Neural crest cell (in vitro differentiated cells): Measurements from ENCODE around the gene ZC2HC1B. TPM values are rescaled to one million over a fixed set of nuclear protein-coding genes. Genes with fewer than 3 reads are reported as not detected.

Experiments used
- DNase-seq: peaks from one replicate; pipeline ENCODE4 v3.0.0; 2021; ENCODE audit warnings: low read depth, mixed read lengths, low spot score
- H3K27ac Mint-ChIP-seq: one replicate; pipeline ENCODE4 v1.8.0; 2021; ENCODE audit warnings: mild to moderate bottlenecking, mixed read lengths; ENCODE audit not compliant: unreplicated experiment
- H3K27me3 Mint-ChIP-seq: 2 replicates; pipeline ENCODE4 v1.8.0; 2021; ENCODE audit warnings: low read depth, mild to moderate bottlenecking, mixed read lengths
- H3K36me3 Mint-ChIP-seq: 2 replicates; pipeline ENCODE4 v1.8.0; 2021; ENCODE audit warnings: low read depth, mild to moderate bottlenecking, mixed read lengths
- H3K4me1 Mint-ChIP-seq: 2 replicates; pipeline ENCODE4 v1.8.0; 2021; ENCODE audit warnings: mixed read lengths
- H3K4me3 Mint-ChIP-seq: one replicate; pipeline ENCODE4 v1.8.0; 2021; ENCODE audit warnings: mild to moderate bottlenecking, mixed read lengths
- H3K9me3 Mint-ChIP-seq: 2 replicates; pipeline ENCODE4 v1.8.0; 2021; ENCODE audit warnings: mixed read lengths
- total RNA-seq: library from RNA; stranded (reverse); gene quantifications from 2 replicates; pipeline ENCODE4 v1.2.1, GENCODE V29; 2021
- TF ChIP-seq, protein P1 (sequence below): fragments of 200-600 bp; sonication (generic); conservative IDR thresholded peaks from 2 replicates; pipeline ENCODE4 v1.5.0; 2021; ENCODE audit warnings: antibody characterized with exemption, mild to moderate bottlenecking

Gene ZC2HC1B
- total RNA-seq, 1 donor from 2014 or later = not detected

DNA sequence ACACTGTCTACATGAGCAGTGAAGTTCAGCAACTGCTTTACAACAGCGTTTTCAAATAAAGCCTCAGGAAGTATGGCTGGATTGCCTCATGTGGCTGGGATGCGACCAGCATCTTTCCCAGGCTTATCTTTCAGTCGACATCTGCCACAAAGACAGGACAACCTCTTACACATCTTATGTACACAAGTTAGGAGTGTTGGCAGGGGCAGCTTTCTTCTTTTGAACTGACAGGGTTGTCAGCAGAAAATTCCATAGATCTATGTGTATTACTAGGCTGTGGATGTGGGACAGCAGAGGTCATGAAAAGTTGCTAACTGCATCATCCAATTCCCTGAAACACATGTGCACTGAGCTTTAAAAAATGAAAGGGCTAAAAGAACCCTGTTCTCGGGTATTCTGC, 95.7 kb downstream of the ZC2HC1B start:
- Mint-ChIP-seq H3K4me1 (peaks cover 66% of the 10 kb centered on the region), H3K27ac (no peak overlapping the region), H3K4me3 (peak overlapping the region; percentile 33), H3K36me3 (no peaks in the 10 kb centered on the region), H3K9me3 (no peaks in the 10 kb centered on the region), H3K27me3 (peaks cover 40% of the 10 kb centered on the region)
- TF ChIP-seq, protein P1, sequence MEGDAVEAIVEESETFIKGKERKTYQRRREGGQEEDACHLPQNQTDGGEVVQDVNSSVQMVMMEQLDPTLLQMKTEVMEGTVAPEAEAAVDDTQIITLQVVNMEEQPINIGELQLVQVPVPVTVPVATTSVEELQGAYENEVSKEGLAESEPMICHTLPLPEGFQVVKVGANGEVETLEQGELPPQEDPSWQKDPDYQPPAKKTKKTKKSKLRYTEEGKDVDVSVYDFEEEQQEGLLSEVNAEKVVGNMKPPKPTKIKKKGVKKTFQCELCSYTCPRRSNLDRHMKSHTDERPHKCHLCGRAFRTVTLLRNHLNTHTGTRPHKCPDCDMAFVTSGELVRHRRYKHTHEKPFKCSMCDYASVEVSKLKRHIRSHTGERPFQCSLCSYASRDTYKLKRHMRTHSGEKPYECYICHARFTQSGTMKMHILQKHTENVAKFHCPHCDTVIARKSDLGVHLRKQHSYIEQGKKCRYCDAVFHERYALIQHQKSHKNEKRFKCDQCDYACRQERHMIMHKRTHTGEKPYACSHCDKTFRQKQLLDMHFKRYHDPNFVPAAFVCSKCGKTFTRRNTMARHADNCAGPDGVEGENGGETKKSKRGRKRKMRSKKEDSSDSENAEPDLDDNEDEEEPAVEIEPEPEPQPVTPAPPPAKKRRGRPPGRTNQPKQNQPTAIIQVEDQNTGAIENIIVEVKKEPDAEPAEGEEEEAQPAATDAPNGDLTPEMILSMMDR = no peak
- DNase-seq = no peak

DNA sequence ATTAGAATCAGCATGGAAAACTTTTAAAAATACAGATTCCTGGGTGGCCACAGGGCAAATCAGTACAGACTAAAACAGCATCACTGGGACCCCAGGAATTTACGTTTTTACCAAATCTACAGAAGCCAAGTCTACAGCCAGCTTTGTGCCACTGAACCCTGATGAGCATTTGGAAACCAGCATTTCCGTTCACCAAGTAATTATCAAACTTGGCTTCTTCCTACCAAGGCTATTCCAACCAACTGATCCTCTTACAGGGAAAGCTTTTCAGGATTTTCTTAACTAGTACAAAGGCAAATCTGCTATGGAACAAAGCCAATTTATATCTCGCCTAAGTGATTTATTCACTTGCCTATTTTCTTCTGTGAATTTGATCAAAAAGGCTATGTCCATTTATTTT, 96.8 kb downstream of the ZC2HC1B start:
- TF ChIP-seq, protein P1 = no peak
- H3K4me3 Mint-ChIP-seq = no peak overlapping the region
- H3K36me3 Mint-ChIP-seq = no peaks in the 10 kb centered on the region
- H3K27ac Mint-ChIP-seq = no peak overlapping the region
- no peaks in the 10 kb centered on the region for H3K9me3 Mint-ChIP-seq
- no peak for DNase-seq
- peaks cover 42% of the 10 kb centered on the region for H3K27me3 Mint-ChIP-seq
- peaks cover 77% of the 10 kb centered on the region for H3K4me1 Mint-ChIP-seq

DNA sequence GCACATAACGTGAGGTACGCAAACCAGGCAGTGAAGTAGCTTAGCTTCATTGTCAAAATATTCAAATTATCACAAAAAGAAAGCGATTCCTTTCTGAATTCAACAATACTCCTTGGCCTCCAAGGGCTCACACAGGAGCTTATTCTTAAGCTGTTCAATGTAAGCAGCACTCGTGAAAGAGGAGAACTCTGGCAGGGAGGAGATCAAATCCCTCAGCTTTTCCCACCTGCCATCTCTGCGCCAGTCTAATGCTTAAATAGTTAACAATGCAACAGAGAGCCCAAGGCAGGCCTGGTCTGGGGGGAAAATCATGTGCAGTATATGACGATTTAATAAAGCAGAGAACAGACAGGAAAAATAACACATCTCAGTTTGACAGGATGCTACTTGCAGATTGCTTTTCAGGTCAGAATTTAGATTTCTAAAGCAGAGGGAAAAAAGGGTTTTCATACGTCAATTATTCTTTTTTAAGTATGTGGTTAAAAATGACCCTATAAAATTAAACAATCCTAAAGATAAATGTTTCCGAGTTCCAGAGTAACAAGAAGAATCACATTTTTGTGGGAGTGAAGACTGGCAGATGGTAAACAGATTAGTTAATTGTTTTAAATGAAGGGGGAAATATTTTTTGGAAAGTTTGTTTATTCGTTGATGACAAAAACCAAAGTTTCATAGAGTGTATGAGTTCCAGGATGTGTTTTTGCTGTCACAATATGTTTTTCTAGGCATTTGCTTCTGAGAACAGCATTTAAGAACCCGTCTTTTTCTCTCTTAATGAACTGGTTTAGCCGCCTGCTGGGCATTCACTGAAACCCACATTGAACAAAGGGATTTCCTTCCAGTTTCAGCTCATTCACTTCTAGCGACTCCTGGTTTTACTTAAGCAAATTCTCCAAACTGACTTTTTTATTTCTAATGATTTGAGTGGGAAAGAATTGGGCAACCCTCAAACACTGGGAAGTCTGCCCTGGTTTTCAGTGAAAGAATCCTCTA, 97.9 kb downstream of the ZC2HC1B start:
- DNase-seq = no peak
- peaks cover 81% of the 10 kb centered on the region for H3K4me1 Mint-ChIP-seq
- peak overlapping the region; percentile 52 for H3K4me3 Mint-ChIP-seq
- no peaks in the 10 kb centered on the region for H3K9me3 Mint-ChIP-seq
- no peaks in the 10 kb centered on the region for H3K36me3 Mint-ChIP-seq
- peak overlapping the region; percentile 89 for H3K27ac Mint-ChIP-seq
- H3K27me3 Mint-ChIP-seq = peaks cover 42% of the 10 kb centered on the region
- TF ChIP-seq, protein P1 = peak; percentile 74

DNA sequence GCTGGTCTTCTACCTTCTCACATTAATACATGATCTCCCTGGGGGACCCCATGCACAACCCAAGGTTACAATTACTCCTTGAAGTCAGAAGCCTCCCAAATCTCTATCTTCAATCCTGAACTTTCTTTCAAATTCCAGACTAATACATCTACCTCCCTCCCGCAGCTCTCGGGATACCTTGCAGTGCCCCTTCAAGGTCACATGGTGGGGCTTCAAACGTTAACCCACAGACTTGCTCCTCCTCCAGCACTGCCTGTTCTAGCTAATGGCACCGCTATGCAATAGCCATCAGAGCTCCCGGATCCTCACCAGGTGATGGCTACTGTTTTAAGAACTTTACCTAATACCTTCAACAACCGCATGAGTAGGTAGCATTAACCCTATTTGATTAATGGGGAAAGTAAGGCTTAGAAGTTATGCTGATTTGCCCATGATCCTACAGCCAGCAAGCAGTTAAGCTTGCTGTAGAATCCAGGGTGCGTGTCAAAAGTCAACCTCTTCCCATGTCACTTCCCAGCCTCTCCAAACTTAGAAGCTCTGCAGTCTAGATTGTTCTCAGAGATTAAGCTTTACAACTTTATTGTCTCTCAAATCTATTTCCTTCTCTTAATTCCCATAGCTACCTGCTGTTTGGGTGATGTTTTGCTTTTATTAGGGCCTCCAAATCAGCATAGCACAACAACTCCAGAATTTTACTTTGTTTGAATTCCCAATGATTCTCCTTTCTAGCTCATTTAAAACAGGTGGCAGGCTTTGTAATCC, 99.1 kb downstream of the ZC2HC1B start:
- no peaks in the 10 kb centered on the region for H3K36me3 Mint-ChIP-seq
- TF ChIP-seq, protein P1 = no peak
- H3K27ac Mint-ChIP-seq = no peak overlapping the region
- H3K27me3 Mint-ChIP-seq = peaks cover 36% of the 10 kb centered on the region
- H3K4me3 Mint-ChIP-seq = no peak overlapping the region
- DNase-seq = no peak
- H3K4me1 Mint-ChIP-seq = peaks cover 77% of the 10 kb centered on the region
- no peaks in the 10 kb centered on the region for H3K9me3 Mint-ChIP-seq

DNA sequence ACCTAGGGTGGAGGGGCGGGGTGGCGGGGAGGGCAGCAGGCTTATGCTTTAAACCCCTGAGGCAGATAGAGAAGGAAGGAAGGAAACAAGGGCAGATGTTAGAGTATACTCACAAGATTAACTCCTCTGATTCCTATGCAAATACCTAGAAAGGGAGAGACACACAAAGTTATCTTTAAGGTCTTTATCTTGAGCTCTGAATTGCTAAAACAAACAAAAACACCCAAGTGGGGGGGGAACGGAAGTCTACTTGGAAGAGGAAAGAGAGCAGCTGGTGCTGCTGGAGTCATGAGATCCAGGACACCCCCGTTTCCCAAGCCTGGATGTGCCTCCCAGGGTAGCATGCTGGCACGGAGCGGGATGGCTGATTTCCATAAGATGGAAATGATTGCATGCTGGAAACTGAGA, 100.4 kb downstream of the ZC2HC1B start:
- Mint-ChIP-seq H3K4me1 (peaks cover 64% of the 10 kb centered on the region), H3K27me3 (peaks cover 29% of the 10 kb centered on the region), H3K36me3 (no peaks in the 10 kb centered on the region), H3K9me3 (no peaks in the 10 kb centered on the region), H3K27ac (no peak overlapping the region), H3K4me3 (no peak overlapping the region)
- TF ChIP-seq, protein P1 = no peak
- DNase-seq = no peak
